ENCODE data around the gene GALNT8.

- TF ChIP-seq CTCF (IDR thresholded peaks at IDR 0.05; ENCODE audit: insufficient read depth, low read length) (no peak), POLR2AphosphoS5 (IDR thresholded peaks at IDR 0.05; ENCODE audit: low read depth) (no peak), GABPA (IDR thresholded peaks at IDR 0.05; ENCODE audit: low read depth) (no peak), REST (IDR thresholded peaks at IDR 0.05; ENCODE audit: insufficient replicate concordance, low read depth) (no peak), SPI1 (IDR thresholded peaks at IDR 0.05; ENCODE audit: borderline replicate concordance, low read depth) (no peak)
Measured at GRCh38 chr12:4771172-4771959, 51.2 kb downstream of the GALNT8 start.

Measured in HL-60 (cell line).